HG02571 (cell line): ENCODE data around the gene KRTAP10-11.
"Not testable (repeated sequence)": the region's sequence is repeated elsewhere in the genome, so short reads cannot be mapped to it uniquely, and the experiment has no call there.

ENCODE experiments used
- ATAC-seq: cut with Tn5 transposase; IDR thresholded peaks from one replicate; pipeline ENCODE4 v1.9.1; 2021; ENCODE audit warnings: mild to moderate bottlenecking, moderate library complexity; ENCODE audit not compliant: unreplicated experiment

Gene KRTAP10-11

DNA sequence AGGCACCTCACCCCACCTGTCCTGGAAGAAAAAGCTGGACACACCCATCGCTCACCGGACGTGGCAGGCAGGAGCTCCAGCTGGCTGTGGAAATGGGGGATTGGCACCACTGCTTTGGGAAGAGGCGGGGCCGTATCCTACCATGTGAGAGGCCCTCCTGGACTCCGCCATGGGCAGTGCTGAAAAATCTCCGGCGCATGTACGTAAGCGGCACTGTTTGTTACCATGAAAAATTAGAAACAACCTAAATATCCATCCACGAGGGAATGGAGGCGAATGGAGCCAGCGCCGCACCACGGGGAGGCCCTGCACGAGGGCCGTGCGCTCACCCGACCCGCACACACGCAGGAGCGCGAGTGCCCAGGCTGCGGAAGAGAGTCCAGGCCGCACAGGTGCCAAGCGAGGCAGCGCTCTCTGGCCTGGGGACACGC, 31.2 kb upstream of the KRTAP10-11 start:
- no peak for ATAC-seq

DNA sequence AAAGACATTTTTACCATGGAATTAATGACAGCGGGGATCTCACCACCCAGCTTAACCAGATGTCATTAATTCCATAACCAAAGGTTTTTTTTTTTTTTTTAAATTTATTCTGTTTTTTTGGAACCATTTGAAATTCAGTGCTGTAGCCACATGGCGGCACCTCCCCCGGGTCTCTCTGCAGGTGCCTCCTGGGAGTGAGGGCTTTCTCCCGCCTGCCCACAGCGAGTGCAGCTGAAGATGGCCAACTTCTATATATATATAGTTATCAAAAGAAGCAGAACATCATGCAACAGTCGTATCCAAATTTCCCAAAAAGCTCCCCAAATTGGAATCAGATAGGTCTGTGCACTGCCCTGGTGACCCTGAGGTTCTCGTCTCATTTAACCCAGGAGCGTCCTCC, 30.7 kb upstream of the KRTAP10-11 start:
- no peak for ATAC-seq

DNA sequence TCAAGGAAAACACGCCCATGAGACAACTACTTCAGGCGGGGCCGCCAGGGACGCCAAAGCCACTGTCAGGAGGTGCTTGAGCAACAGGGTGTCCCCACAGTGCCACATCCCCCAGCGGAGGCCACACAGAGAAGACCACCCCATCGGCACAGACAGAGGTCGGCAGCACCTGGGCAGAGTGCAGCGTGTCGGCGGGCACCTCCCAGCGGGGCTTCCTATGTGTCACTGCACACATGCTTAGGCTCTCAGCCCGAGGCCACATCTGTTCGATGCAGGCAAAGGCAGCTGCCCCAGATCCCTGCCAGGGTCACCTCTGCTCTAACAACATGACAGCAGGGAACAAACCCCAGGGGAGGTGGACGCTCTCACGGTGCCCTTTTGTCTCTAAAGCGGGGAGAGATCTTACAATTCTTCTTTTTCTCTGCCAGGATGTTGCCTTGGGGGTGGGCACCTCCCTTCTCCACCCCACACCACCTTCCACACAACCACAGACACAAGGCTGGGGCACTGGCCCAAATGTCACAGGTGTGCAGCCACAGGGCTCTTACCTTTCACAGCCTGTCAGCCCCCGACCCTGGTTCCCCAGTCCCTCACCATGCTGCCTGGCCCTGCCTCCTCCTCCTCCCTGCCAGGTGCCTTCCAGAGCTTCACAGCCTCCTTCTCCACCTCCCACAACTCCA, 30.2 kb upstream of the KRTAP10-11 start:
- no peak for ATAC-seq

DNA sequence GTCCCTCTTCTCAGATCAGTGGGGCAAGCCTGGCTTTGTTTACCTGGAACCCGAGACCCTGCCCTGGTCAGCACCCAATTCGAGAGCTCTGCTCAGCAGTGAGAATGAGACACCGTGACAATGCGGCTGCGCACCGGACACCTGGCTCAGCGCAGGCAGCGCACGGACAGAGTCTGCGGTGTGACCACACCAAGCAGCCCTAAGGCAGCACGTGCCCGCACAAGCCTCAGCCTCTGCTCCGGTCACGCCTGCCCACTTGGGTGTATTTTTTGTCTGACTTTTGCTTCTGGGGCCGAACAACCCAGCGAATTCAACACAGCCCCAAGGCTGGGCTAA, 29.7 kb upstream of the KRTAP10-11 start:
- no peak for ATAC-seq

DNA sequence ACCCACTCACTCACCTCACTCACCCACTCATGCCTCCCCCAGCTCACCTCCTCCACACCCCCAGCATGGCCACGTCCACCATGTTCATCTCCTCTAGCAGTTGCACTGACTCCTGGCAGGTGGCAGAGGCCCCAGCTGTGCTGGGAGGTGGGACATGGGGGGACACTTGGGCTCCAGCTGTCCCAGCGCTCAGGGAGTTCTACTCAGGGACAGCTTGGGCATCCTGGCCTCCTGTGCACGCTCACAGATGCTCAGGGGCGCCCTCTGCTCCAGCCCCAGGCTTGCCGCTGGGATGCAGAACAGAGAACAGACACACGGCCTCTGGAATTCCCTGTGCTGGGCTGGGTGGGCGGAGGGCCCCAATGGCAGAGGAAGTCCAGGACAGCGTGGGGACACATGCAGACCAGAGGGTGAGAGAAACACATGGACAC, 29.1 kb upstream of the KRTAP10-11 start:
- no peak for ATAC-seq

DNA sequence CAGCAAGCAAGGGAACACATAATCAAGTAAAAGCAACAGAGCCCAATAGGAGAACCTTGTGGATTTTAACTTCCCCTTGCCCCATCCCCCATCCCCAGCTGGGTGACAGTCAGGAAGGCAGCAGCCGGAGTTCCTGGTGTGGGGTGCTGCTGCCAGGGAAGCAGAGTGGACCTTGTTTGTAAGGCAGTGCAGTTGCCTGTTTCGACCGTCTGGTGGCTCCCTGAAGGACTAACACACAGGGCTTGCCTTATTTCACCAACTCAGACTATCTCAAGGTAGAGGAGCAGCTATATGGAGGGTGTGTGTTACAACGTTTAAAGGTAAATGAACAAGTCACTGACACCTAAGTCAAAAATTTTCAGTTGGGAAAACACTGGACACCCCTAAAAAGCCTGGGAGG, 27.7 kb upstream of the KRTAP10-11 start:
- ATAC-seq, result no peak

DNA sequence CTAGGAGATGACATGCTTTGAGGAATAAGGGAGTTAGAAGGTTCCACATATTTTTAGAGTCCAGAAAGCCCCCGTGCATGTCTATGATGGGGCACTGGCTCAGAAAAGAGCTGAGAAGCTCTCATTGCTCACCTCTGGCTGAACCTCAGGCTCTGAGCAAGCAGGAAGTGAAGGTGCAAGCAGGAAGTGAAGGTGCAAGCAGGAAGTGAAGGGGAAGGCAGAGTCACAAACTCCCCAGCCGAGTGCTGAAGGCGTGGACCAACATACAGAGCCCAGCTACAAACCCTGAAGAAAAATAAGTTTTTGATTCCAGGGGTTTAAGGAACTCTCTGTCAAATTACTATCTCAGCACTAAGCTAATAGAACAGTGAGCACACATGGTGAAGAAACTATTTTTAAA, 27.3 kb upstream of the KRTAP10-11 start:
- ATAC-seq, result no peak

DNA sequence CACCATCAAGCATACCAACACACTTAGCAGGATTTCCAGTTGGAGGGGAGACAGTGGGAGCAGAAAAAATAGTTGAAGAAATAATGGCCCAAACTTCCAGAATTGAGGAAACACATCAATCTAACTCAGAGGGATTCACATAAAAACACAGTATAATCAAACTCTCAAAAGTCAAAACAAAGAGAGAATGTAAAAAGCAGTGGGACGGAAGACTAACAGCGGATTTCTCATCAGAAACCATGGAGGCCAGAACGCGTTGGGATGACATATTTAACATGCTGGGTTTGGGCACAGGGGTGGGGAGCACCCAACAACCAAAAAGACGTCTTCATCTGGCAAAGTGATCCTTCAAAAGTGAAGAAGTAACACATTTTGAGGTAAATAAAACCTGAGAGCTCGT, 26.3 kb upstream of the KRTAP10-11 start:
- ATAC-seq, result no peak

DNA sequence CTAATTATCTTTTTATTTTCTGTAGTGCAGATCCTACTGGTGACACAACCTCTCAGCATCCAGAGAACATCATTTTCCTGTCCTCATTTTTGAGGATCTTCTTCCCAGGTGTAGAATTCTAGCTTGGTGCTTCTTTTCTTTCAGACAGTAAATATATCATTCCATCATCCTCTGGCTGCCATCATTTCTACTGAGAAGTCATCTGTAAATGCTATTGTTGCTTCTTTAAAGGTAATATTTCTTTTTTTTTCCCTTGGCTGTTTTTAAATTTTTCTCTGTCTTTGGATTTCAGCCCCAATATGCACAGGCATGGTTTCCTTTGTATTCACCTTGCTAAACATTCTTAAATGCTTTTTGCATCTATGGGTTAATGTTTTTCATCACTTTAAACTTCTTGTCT, 22.6 kb upstream of the KRTAP10-11 start:
- ATAC-seq, result no peak

DNA sequence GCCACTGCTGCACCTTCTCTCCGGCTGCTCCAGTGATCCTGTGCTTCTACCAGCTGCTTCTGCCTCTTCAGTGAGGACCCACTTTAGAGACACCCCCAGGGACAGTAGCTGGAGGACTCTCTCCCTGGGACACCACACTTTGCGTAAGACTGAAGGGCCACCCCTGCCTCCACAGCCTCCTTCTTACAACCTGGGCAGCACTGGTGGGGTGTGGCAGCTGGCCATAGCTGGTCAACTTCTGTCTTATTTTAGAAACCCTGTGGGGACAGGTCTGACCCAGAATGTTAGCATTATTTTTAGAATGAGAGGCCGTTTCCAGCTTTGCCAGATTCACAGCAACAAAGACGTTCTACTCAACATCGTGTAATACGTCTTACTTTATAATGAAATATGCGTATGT, 20.5 kb upstream of the KRTAP10-11 start:
- no peak for ATAC-seq

DNA sequence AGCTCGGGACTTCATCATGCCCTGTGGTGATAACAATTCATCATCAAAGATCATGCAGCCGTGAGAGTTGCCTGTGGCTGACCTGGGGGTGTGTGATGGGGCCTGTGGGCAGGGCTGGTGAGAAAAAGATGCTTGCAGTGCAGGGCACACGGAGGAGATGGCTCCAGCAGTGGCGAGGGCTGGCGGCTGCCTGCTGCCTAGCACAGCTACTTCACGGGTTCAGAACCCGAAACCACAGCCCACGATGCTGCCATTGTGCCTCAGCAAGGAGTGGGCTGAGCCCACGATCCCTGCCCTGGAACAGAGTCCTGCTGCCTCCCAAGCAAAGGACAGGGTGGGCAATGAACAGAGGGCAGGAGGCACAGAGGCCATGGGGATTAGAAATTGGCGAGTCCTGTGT, 20.0 kb upstream of the KRTAP10-11 start:
- no peak for ATAC-seq

DNA sequence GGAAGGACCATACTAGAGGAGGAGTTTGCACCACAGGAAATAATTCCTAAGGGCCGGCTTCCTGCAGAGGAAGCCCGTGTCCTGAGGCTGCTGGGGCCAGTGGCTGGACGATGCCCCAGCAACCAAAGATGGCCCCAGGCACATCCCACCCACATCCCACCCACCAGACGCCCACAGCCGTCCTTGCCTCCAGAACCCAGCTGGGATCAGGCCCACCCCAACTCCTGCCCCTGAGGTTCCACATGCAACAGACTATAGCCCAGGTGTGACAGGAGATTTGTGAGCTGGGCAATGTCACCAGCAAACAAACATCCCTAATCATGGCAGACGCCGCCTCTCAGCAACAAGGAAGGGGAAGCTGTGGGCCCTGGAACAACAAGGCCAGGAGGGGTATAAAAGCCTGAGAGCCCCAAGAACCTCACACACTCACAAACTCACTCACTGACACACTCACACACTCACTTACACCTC, 19.5 kb upstream of the KRTAP10-11 start, which contains the start of gene KRTAP10-9:
Gene KRTAP10-9 (plus strand): TSS at position 421 of the 471 bp plus-strand sequence. CDS start 79 bp downstream, outside the sequence.
- ATAC-seq, result no peak

DNA sequence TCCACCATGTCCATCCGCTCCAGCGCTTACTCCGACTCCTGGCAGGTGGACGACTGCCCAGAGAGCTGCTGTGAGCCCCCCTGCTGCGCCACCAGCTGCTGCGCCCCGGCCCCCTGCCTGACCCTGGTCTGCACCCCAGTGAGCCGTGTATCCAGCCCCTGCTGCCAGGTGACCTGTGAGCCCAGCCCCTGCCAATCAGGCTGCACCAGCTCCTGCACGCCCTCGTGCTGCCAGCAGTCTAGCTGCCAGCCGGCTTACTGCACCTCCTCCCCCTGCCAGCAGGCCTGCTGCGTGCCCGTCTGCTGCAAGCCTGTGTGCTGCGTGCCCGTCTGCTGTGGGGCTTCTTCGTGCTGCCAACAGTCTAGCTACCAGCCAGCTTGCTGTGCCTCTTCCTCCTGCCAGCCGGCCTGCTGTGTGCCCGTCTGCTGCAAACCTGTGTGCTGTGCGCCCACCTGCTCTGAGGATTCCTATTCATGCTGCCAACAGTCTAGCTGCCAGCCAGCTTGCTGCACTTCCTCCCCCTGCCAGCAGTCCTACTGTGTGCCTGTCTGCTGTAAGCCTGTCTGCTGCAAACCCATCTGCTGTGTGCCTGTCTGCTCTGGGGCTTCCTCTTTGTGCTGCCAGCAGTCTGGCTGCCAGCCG, 18.9 kb upstream of the KRTAP10-11 start:
- not testable (repeated sequence) for ATAC-seq

DNA sequence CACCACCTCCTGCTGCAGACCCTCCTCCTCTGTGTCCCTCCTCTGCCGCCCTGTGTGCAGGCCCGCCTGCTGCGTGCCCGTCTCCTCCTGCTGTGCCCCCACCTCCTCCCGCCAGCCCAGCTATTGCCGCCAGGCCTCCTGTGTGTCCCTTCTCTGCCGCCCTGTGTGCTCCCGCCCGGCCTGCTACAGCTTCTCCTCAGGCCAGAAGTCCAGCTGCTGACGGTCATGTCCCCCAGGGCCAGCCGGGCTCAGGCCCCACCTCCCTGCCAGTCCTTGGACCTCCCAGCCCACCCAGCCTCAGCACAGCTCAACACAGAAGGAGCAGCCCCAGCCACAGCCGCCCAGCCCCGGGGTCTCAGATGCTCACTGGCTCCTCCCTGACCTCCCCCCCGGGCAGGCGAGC, 18.4 kb upstream of the KRTAP10-11 start:
- ATAC-seq, result not testable (repeated sequence)

DNA sequence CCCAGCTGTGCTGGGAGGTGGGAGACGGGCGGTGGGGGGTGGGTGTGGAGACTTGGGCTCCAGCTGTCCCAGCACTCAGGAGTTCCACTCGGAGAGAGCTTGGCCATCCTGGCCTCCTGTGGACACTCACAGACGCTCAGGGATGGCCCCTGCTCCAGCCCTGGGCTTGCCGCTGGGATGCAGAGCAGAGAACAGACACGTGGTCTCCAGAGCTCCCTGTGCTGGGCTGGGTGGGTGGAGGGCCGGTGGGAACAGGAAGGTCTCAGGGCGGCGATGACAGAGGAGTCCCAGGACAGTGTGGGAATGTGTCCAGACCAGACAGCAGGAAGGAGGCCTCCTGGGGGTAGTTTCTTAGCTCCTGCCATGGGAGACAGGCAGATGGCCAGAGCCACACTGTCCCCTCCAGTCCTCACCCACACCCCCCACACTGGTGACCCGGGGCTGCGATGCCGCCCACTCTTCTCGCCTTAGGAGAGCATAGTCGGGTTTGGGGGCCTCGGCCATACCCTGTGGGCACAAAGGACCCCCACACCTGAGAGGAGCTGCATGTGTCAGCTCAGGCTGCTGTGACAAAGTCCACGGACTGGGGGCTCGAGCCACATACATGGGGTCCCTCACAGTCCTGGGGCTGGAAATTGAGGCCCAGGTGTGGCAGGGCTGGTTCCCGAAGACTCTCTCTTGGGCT, 17.4 kb upstream of the KRTAP10-11 start:
- no peak for ATAC-seq

DNA sequence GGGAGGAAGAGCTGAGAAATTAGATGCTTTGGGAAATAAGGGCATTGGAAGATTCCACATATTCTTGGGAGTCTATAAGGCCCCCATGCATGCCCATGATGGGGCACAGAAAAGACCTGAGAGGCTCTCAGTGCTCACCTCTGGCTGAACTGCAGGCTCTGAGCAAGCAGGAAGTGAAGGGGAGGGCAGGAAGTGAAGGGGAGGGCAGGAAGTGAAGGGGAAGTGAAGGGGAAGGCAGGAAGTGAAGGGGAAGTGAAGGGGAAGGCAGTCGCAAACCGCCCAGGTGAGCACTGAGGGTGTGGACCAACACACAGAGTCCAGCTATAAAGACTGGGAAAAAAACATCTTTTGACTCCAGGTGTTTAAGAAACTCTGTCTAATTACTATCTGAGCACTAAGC, 15.8 kb upstream of the KRTAP10-11 start:
- ATAC-seq, result no peak

DNA sequence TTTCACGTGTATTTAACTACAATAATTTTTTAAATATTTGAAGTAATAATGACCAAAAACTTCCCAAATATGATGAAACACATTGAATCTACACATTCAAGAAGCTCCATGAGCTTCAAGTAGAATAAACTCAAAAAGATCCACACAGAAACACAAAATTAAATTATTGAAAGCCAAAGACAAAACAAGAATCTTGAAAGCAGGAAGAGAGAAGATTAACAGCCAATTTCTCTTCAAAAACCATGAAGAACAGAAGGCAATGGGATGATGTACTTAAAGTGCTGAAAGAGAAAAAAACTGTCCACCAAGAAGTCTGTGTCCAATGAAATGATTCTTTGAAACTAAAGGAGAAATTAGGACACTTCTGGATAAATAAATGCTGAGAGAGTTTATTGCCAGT, 14.1 kb upstream of the KRTAP10-11 start:
- ATAC-seq, result no peak

DNA sequence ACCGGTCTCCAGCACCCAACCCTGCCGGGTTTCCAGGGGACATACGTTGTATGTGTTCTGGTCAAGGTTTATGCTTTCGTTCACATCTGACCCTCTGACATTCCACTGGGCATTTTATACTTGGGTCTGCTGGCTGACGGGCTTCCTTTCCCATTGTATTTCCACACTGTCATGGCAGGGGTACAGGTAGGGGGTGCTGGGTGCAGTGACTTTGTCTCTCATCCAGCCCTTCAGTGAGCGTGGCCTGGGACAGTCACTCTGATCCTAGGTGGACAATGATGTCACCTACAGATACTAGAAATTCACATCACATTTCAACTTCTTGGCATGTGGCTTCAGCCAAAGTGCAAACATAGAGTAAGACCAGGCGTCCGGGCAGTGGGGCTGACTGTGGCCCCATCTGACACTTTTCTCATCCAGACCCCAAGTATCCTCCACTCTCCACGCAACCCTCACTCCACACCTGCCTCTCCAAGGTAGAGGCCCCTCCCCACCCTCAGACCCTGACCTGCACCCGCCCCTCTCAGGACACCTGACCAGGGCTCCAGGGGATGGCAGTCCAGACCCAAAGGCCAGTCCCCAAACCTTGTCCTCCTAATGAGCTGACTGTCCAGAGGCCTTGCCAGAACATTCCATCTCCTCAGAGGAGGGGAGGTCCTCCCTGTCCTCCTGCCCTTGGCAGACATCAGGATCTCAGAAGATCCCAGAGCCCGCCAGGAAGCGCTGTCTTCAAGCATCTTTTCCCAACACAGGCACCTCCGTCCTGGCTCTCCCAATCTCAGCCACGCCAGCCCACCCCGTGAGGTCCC, 9.8 kb upstream of the KRTAP10-11 start:
- ATAC-seq, result no peak

DNA sequence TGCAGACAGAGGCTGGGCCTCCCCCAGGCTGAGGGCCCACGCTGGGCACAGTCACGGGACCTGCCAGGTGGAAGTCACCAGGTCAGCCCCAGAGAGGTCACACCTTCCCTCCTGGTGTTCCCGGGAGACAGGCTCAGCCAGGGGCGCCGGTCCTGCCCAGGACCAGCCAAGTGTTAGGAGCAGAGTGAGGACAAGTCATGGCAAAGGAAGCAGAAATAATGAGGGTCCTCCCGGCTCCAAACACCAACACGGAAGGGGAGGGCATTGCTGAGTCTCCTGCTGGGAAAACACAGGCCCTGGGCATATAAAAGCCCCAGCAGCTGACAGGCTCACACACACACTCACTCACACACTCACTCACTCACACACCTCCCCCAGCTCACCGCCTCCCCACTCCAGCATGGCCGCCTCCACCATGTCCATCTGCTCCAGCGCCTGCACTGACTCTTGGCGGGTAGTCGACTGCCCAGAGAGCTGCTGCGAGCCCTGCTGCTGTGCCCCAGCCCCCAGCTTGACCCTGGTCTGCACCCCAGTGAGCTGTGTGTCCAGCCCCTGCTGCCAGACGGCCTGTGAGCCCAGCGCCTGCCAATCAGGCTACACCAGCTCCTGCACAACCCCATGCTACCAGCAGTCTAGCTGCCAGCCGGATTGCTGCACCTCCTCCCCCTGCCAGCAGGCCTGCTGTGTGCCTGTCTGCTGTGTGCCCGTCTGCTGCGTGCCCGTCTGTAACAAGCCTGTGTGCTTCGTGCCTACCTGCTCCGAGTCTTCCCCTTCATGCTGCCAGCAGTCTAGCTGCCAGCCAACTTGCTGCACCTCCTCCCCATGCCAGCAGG, 9.0 kb upstream of the KRTAP10-11 start, which contains the start of gene KRTAP10-10:
Gene KRTAP10-10 (plus strand): TSS at position 339 of the 833 bp plus-strand sequence. CDS start 62 bp downstream, at position 401.
- ATAC-seq, result no peak

DNA sequence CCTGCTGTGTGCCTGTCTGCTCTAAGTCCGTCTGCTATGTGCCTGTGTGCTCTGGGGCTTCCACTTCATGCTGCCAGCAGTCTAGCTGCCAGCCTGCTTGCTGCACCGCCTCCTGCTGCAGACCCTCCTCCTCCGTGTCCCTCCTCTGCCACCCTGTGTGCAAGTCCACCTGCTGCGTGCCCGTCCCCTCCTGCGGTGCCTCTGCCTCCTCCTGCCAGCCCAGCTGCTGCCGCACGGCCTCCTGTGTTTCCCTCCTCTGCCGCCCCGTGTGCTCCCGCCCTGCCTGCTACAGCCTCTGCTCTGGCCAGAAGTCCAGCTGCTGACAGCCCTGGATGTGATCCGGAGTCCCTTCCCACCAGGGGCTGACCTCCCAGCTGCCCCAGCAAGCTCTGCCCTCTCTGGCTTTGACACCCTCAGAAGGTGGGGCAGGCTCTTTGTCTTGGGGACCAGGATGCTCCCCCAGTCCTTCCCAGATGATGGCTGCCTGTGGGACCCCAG, 8.3 kb upstream of the KRTAP10-11 start:
- ATAC-seq, result not testable (repeated sequence)
